ENCODE results near the gene RNF103. TPM values are rescaled to one million over a fixed set of nuclear protein-coding genes. Genes with fewer than 3 reads are reported as not detected.

The RNF103 gene
- total RNA-seq, 1 experiment from 2014 or later: 16.1 TPM

- TF ChIP-seq YY1 (IDR thresholded peaks at IDR 0.05; ENCODE audit: extremely low read depth, insufficient replicate concordance, low read depth, low read length) (no peak), MAX (IDR thresholded peaks at IDR 0.05) (no peak), CBX3 (IDR thresholded peaks at IDR 0.05; ENCODE audit: low read depth) (no peak), POLR2A (IDR thresholded peaks at IDR 0.05; ENCODE audit: borderline replicate concordance, extremely low read depth, insufficient read depth, insufficient read length) (no peak), SIN3A (IDR thresholded peaks at IDR 0.05; ENCODE audit: low read depth) (no peak), ELF1 (IDR thresholded peaks at IDR 0.05; ENCODE audit: borderline replicate concordance, low read depth) (no peak), ZNF274 (IDR thresholded peaks at IDR 0.05; ENCODE audit: low read depth, low read length) (no peak), RAD21 (IDR thresholded peaks at IDR 0.05; ENCODE audit: low read depth) (no peak), POLR2AphosphoS5 (IDR thresholded peaks at IDR 0.05; ENCODE audit: low read depth, low read length) (no peak), EGR1 (IDR thresholded peaks at IDR 0.05; ENCODE audit: low read depth) (no peak)
Measured at GRCh38 chr2:86617738-86618137, 5.9 kb downstream of the RNF103 start (continued).

- Histone ChIP-seq H3K27ac (ENCODE audit: low read depth, low read length) (no peak overlapping the region), H3K9me3 (ENCODE audit: control insufficient read depth in 1 of 2, insufficient read depth in 1 of 2, low read depth in 1 of 2, low read length in 2 of 2) (no peaks in the 10 kb centered on the region), H4K20me1 (ENCODE audit: insufficient read depth) (no peaks in the 10 kb centered on the region), H3K4me3 (replicated peaks in 1 of 2; ENCODE audit: low read depth in 1 of 2, low read length in 2 of 2) (no peak overlapping the region), H2AFZ (ENCODE audit: low read depth, low read length, poor library complexity, severe bottlenecking) (no peak overlapping the region), H3K79me2 (ENCODE audit: insufficient read depth, low read length) (peaks cover 22% of the 10 kb centered on the region), H3K9me2 (ENCODE audit: insufficient read depth) (no peaks in the 10 kb centered on the region), H3K4me1 (ENCODE audit: control insufficient read depth in 1 of 2, insufficient read depth in 2 of 2, low read length in 2 of 2) (peaks cover 10 to 12% of the 10 kb centered on the region in 2 experiments), H3K4me2 (ENCODE audit: low read length) (no peak overlapping the region), H3K36me3 (ENCODE audit: control insufficient read depth in 1 of 2, insufficient read depth in 2 of 2, low read length in 2 of 2) (peaks cover 0 to 16% of the 10 kb centered on the region in 2 experiments; a peak in 2 of 4 replicates), H3K9ac (ENCODE audit: low read length) (no peak overlapping the region), H3K27me3 (ENCODE audit: insufficient read depth, low read length) (no peaks in the 10 kb centered on the region)
- CTCF ChIA-PET: no interaction called here
- intact Hi-C loops (cut with micrococcal nuclease): no loop called here
- no TSS peak for BruUV-seq (replicated peaks)
- TF ChIP-seq ZBTB33 (IDR thresholded peaks at IDR 0.05; ENCODE audit: extremely low read depth, insufficient replicate concordance, low read length): no peak
- TF ChIP-seq ZFX (IDR thresholded peaks at IDR 0.05): no peak
- TF ChIP-seq ATF3 (IDR thresholded peaks at IDR 0.05): no peak
- TF ChIP-seq EZH2phosphoT487 (IDR thresholded peaks at IDR 0.05; ENCODE audit: borderline replicate concordance): no peak
- TF ChIP-seq SP1 (IDR thresholded peaks at IDR 0.05; ENCODE audit: low read depth): no peak
- TF ChIP-seq CBX3 (IDR thresholded peaks at IDR 0.05; ENCODE audit: low read depth): no peak
- TF ChIP-seq SIN3A (IDR thresholded peaks at IDR 0.05; ENCODE audit: low read depth): no peak
- no peak for TF ChIP-seq SRF (IDR thresholded peaks at IDR 0.05; ENCODE audit: low read depth)
- TF ChIP-seq FOSL1 (IDR thresholded peaks at IDR 0.05; ENCODE audit: low read depth): no peak
- no peak for TF ChIP-seq RAD21 (IDR thresholded peaks at IDR 0.05; ENCODE audit: low read depth)
- no peak for TF ChIP-seq POLR2A (IDR thresholded peaks at IDR 0.05; ENCODE audit: borderline replicate concordance, extremely low read depth, insufficient read depth, insufficient read length)
- no peak for TF ChIP-seq EZH2 (IDR thresholded peaks at IDR 0.05)
- TF ChIP-seq REST (IDR thresholded peaks at IDR 0.05; ENCODE audit: low read depth): no peak
- TF ChIP-seq POLR2AphosphoS5 (IDR thresholded peaks at IDR 0.05; ENCODE audit: low read depth, low read length): no peak
- RAD21 ChIA-PET (ENCODE audit: low non-redundant PET in 1 of 2, low total read pairs in 2 of 2, uncharacterized antibody in 2 of 2, unreplicated experiment in 2 of 2): no interaction called here
- POLR2A ChIA-PET: no interaction called here
- no peak for DNase-seq (ENCODE audit: low read depth, low spot score)
- ATAC-seq: no peak
Measured at GRCh38 chr2:86617153-86617552, 6.5 kb downstream of the RNF103 start.
